HG03060 (cell line): Measurements from ENCODE around the gene TAS2R41.
"Not testable (repeated sequence)": the region's sequence is repeated elsewhere in the genome, so short reads cannot be mapped to it uniquely, and the experiment has no call there.

Experiments
- ATAC-seq: cut with Tn5 transposase; IDR thresholded peaks from one replicate; pipeline ENCODE4 v1.9.1; 2021; ENCODE audit warnings: low read depth, moderate number of reproducible peaks; ENCODE audit not compliant: unreplicated experiment

The TAS2R41 gene

GRCh38 chr7:143455942-143456341 lies 21.7 kb upstream of the TAS2R41 start:
- ATAC-seq = no peak

- no peak for ATAC-seq
These were observed 20.5 kb upstream of the TAS2R41 start for GRCh38 chr7:143456992-143457793.

- ATAC-seq = no peak
These were observed 19.4 kb upstream of the TAS2R41 start for GRCh38 chr7:143458263-143458662.

- no peak for ATAC-seq
These were observed 19.0 kb upstream of the TAS2R41 start for GRCh38 chr7:143458681-143459080.

- ATAC-seq = no peak
These were observed 18.3 kb upstream of the TAS2R41 start for GRCh38 chr7:143459359-143459758.

GRCh38 chr7:143460271-143460979 lies 17.2 kb upstream of the TAS2R41 start:
- no peak for ATAC-seq

- no peak for ATAC-seq
These were observed 15.6 kb upstream of the TAS2R41 start for GRCh38 chr7:143462045-143462444.

- ATAC-seq = no peak
These were observed 14.1 kb upstream of the TAS2R41 start for GRCh38 chr7:143463556-143463955.

GRCh38 chr7:143463957-143464356 lies 13.7 kb upstream of the TAS2R41 start:
- no peak for ATAC-seq

- no peak for ATAC-seq
These were observed 9.9 kb upstream of the TAS2R41 start for GRCh38 chr7:143467724-143468123.

GRCh38 chr7:143472071-143472689 lies 5.5 kb upstream of the TAS2R41 start:
- not testable (repeated sequence) for ATAC-seq

- ATAC-seq = no peak
These were observed 1.5 kb downstream of the TAS2R41 start for GRCh38 chr7:143479055-143479766.

GRCh38 chr7:143480501-143480900 lies 2.8 kb downstream of the TAS2R41 start:
- no peak for ATAC-seq

GRCh38 chr7:143484119-143484518 lies 6.4 kb downstream of the TAS2R41 start:
- ATAC-seq = no peak

GRCh38 chr7:143485094-143485493 lies 7.4 kb downstream of the TAS2R41 start:
- ATAC-seq = no peak

GRCh38 chr7:143485500-143485899 lies 7.8 kb downstream of the TAS2R41 start:
- ATAC-seq = no peak

GRCh38 chr7:143486266-143486665 lies 8.6 kb downstream of the TAS2R41 start:
- not testable (repeated sequence) for ATAC-seq

GRCh38 chr7:143487061-143487460 lies 9.4 kb downstream of the TAS2R41 start:
- no peak for ATAC-seq

- no peak for ATAC-seq
These were observed 9.9 kb downstream of the TAS2R41 start for GRCh38 chr7:143487566-143487965.

- no peak for ATAC-seq
These were observed 13.1 kb downstream of the TAS2R41 start for GRCh38 chr7:143490717-143491306.
